Neural cell (in vitro differentiated cells): Measurements from ENCODE around the gene ZC3H7A. TPM values are rescaled to one million over a fixed set of nuclear protein-coding genes. Genes with fewer than 3 reads are reported as not detected.
A peak's percentile ranks its signal among the peaks of the same experiment; 100 is the strongest.

ENCODE experiments used
- H2AFZ ChIP-seq: fragments of 200-600, 300-800 bp; sonication (generic), shearing (Covaris generic); 2 replicates; pipeline ENCODE4 v1.6.0; 2014; ENCODE audit warnings: low read depth, mild to moderate bottlenecking, antibody characterized with exemption, low read length, moderate library complexity
- H3F3A ChIP-seq: fragments of 200-600 bp; shearing (Covaris generic); 2 replicates; pipeline ENCODE4 v1.6.1; 2016; ENCODE audit warnings: mild to moderate bottlenecking, moderate library complexity, mixed read lengths, antibody characterized with exemption, low read length; ENCODE audit not compliant: insufficient read depth, poor library complexity, severe bottlenecking
- H3K27ac ChIP-seq: fragments of 200-600, 300-800 bp; sonication (generic), shearing (Covaris generic); 2 replicates; pipeline ENCODE4 v1.5.1; 2014; ENCODE audit warnings: mild to moderate bottlenecking, low read length, moderate library complexity
- H3K27me3 ChIP-seq: fragments of 300-800, 200-600 bp; sonication (generic), shearing (Covaris generic); 2 replicates; pipeline ENCODE4 v1.6.0; 2014; ENCODE audit warnings: mild to moderate bottlenecking, low read depth, low read length, moderate library complexity; ENCODE audit not compliant: insufficient read depth
- H3K36me3 ChIP-seq: fragments of 300-800, 200-600 bp; sonication (generic), shearing (Covaris generic); 2 replicates; pipeline ENCODE4 v1.5.1; 2014; ENCODE audit warnings: mild to moderate bottlenecking, antibody characterized with exemption, low read length, moderate library complexity; ENCODE audit not compliant: insufficient read depth
- H3K4me2 ChIP-seq: fragments of 300-800, 200-600 bp; sonication (generic), shearing (Covaris generic); 2 replicates; pipeline ENCODE4 v1.6.0; 2014; ENCODE audit warnings: mild to moderate bottlenecking, low read length
- H3K4me3 ChIP-seq: fragments of 300-800, 200-600 bp; sonication (generic), shearing (Covaris generic); 2 replicates; pipeline ENCODE4 v1.5.1; 2014; ENCODE audit warnings: mild to moderate bottlenecking, low read length, moderate library complexity
- H3K79me2 ChIP-seq: fragments of 200-600 bp; shearing (Covaris generic); replicated peaks from 2 replicates; pipeline ENCODE4 v1.6.0; 2014; ENCODE audit warnings: mild to moderate bottlenecking, low read length, moderate library complexity; ENCODE audit not compliant: insufficient read depth
- H3K9ac ChIP-seq: fragments of 300-800, 200-600 bp; sonication (generic), shearing (Covaris generic); 2 replicates; pipeline ENCODE4 v1.6.1; 2016; ENCODE audit warnings: mild to moderate bottlenecking, low read length, mixed read lengths
- H3K9me2 ChIP-seq: fragments of 200-600 bp; shearing (Covaris generic); 2 replicates; pipeline ENCODE4 v1.6.1; 2016; ENCODE audit warnings: mild to moderate bottlenecking, low read length, mixed read lengths; ENCODE audit not compliant: insufficient read depth
- H3K9me3 ChIP-seq: fragments of 200-600, 300-800 bp; sonication (generic), shearing (Covaris generic); 2 replicates; pipeline ENCODE4 v1.6.1; 2016; ENCODE audit warnings: mild to moderate bottlenecking, mixed run types, low read length, moderate library complexity, mixed read lengths
- H4K20me1 ChIP-seq: fragments of 200-600 bp; shearing (Covaris generic); 2 replicates; pipeline ENCODE4 v1.6.1; 2016; ENCODE audit warnings: mild to moderate bottlenecking, mixed run types; ENCODE audit not compliant: insufficient read depth
- CTCF ChIP-seq: fragments of 450-650 bp; IDR thresholded peaks from 2 replicates; pipeline ENCODE4 v1.5.1; 2014; ENCODE audit warnings: antibody characterized with exemption, mild to moderate bottlenecking, moderate library complexity; ENCODE audit not compliant: poor library complexity, severe bottlenecking
- EP300 ChIP-seq: fragments of 450-650 bp; conservative IDR thresholded peaks from 2 replicates; pipeline ENCODE4 v1.6.1; 2014; ENCODE audit warnings: antibody characterized with exemption, mild to moderate bottlenecking, moderate library complexity; ENCODE audit not compliant: poor library complexity, severe bottlenecking
- EZH2 ChIP-seq: fragments of 200-600, 300-800 bp; shearing (Covaris generic), sonication (generic); IDR thresholded peaks from 2 replicates; pipeline ENCODE4 v1.6.1; 2014; ENCODE audit warnings: antibody characterized with exemption, low read length, borderline replicate concordance, mild to moderate bottlenecking; ENCODE audit not compliant: insufficient read depth, poor library complexity, severe bottlenecking
- MXI1 ChIP-seq: fragments of 450-650 bp; conservative IDR thresholded peaks from 2 replicates; pipeline ENCODE4 v1.6.1; 2014; ENCODE audit warnings: antibody characterized with exemption, mild to moderate bottlenecking; ENCODE audit not compliant: poor library complexity, severe bottlenecking
- POLR2AphosphoS5 ChIP-seq: IDR thresholded peaks from 2 replicates; pipeline ENCODE4 v1.6.1; 2012
- RAD21 ChIP-seq: fragments of 450-650 bp; conservative IDR thresholded peaks from 2 replicates; pipeline ENCODE4 v1.6.1; 2014; ENCODE audit warnings: antibody characterized with exemption, mild to moderate bottlenecking, moderate library complexity
- REST ChIP-seq: IDR thresholded peaks from 2 replicates; pipeline ENCODE4 v1.6.1; 2012; ENCODE audit warnings: borderline replicate concordance
- SMC3 ChIP-seq: fragments of 450-650 bp; conservative IDR thresholded peaks from 2 replicates; pipeline ENCODE4 v1.6.1; 2014; ENCODE audit warnings: antibody characterized with exemption, mild to moderate bottlenecking, moderate library complexity; ENCODE audit not compliant: poor library complexity
- TAF1 ChIP-seq: IDR thresholded peaks from 2 replicates; pipeline ENCODE4 v1.6.1; 2012; ENCODE audit warnings: low read depth
- polyA plus RNA-seq: library from polyadenylated mRNA; depleted of rRNA; stranded (reverse); fragments of >200 nt; gene quantifications from 2 replicates; pipeline ENCODE4 v1.2.3, GENCODE V29; 2014

Gene ZC3H7A
- polyA plus RNA-seq, 1 donor from 2014 or later, result 67.7 TPM

- H3K27ac ChIP-seq, result no peak overlapping the region
- H3K4me3 ChIP-seq, result no peak overlapping the region
- H3K79me2 ChIP-seq, result peaks cover 15% of the 10 kb centered on the region
- H3K27me3 ChIP-seq, result no peaks in the 10 kb centered on the region
- TF ChIP-seq SMC3, result no peak
- no peak for TF ChIP-seq RAD21
- no peak for TF ChIP-seq POLR2AphosphoS5
- TF ChIP-seq EZH2, result no peak
- no peak for TF ChIP-seq REST
- TF ChIP-seq EP300, result no peak
- TF ChIP-seq CTCF, result no peak
- no peak for TF ChIP-seq MXI1
- TF ChIP-seq TAF1, result no peak
- H3K9me2 ChIP-seq, result no peaks in the 10 kb centered on the region
- no peak overlapping the region for H3K9ac ChIP-seq
- no peaks in the 10 kb centered on the region for H3K9me3 ChIP-seq
- no peaks in the 10 kb centered on the region for H3F3A ChIP-seq
- H3K36me3 ChIP-seq, result no peaks in the 10 kb centered on the region
- no peak overlapping the region for H3K4me2 ChIP-seq
- no peaks in the 10 kb centered on the region for H4K20me1 ChIP-seq
- H2AFZ ChIP-seq, result no peak overlapping the region
These were observed 3.3 kb upstream of the ZC3H7A start for GRCh38 chr16:11800382-11800718.

GRCh38 chr16:11799509-11800381, 2.7 kb upstream of the ZC3H7A start:
- no peaks in the 10 kb centered on the region for H3K27me3 ChIP-seq
- peak overlapping the region; percentile 25 for H3K4me3 ChIP-seq
- H3K36me3 ChIP-seq, result no peaks in the 10 kb centered on the region
- no peak overlapping the region for H2AFZ ChIP-seq
- H3K9ac ChIP-seq, result no peak overlapping the region
- H3K4me2 ChIP-seq, result no peak overlapping the region
- no peaks in the 10 kb centered on the region for H4K20me1 ChIP-seq
- peaks cover 15% of the 10 kb centered on the region for H3K79me2 ChIP-seq
- no peaks in the 10 kb centered on the region for H3K9me3 ChIP-seq
- H3K27ac ChIP-seq, result no peak overlapping the region
- no peak for TF ChIP-seq CTCF
- TF ChIP-seq POLR2AphosphoS5, result no peak
- TF ChIP-seq REST, result no peak
- TF ChIP-seq RAD21, result no peak
- TF ChIP-seq MXI1, result no peak
- no peak for TF ChIP-seq TAF1
- TF ChIP-seq SMC3, result no peak
- TF ChIP-seq EP300, result no peak
- TF ChIP-seq EZH2, result no peak
- no peaks in the 10 kb centered on the region for H3F3A ChIP-seq
- H3K9me2 ChIP-seq, result no peaks in the 10 kb centered on the region
